ENCODE data around the gene AOAH.

Gene AOAH

GRCh38 chr7:36601601-36602000 lies 122.7 kb downstream of the AOAH start:
- DNase-seq (ENCODE audit: low spot score), result no peak

- DNase-seq (ENCODE audit: low spot score), result no peak
Measured at GRCh38 chr7:36600869-36601530, 123.3 kb downstream of the AOAH start.

- DNase-seq (ENCODE audit: low spot score), result no peak
Measured at GRCh38 chr7:36600314-36600682, 124.0 kb downstream of the AOAH start.

- DNase-seq (ENCODE audit: low spot score), result no peak
Measured at GRCh38 chr7:36599645-36600313, 124.5 kb downstream of the AOAH start.

- DNase-seq (ENCODE audit: low spot score), result no peak
Measured at GRCh38 chr7:36598054-36598674, 126.1 kb downstream of the AOAH start.

GRCh38 chr7:36597090-36597773 lies 127.1 kb downstream of the AOAH start:
- no peak for DNase-seq (ENCODE audit: low spot score)

GRCh38 chr7:36594445-36594844 lies 129.8 kb downstream of the AOAH start:
- no peak for DNase-seq (ENCODE audit: low spot score)

GRCh38 chr7:36591636-36592035 lies 132.7 kb downstream of the AOAH start:
- DNase-seq (ENCODE audit: low spot score), result no peak

GRCh38 chr7:36589391-36589790 lies 134.9 kb downstream of the AOAH start:
- no peak for DNase-seq (ENCODE audit: low spot score)

- DNase-seq (ENCODE audit: low spot score), result no peak
Measured at GRCh38 chr7:36583318-36583717, 141.0 kb downstream of the AOAH start.

- no peak for DNase-seq (ENCODE audit: low spot score)
Measured at GRCh38 chr7:36575832-36576231, 148.5 kb downstream of the AOAH start.

- DNase-seq (ENCODE audit: low spot score), result no peak
Measured at GRCh38 chr7:36573066-36573465, 151.2 kb downstream of the AOAH start.

- no peak for DNase-seq (ENCODE audit: low spot score)
Measured at GRCh38 chr7:36571190-36571560, 153.1 kb downstream of the AOAH start.

GRCh38 chr7:36570528-36571189 lies 153.6 kb downstream of the AOAH start:
- no peak for DNase-seq (ENCODE audit: low spot score)

- no peak for DNase-seq (ENCODE audit: low spot score)
Measured at GRCh38 chr7:36568452-36568849, 155.8 kb downstream of the AOAH start.

- DNase-seq (ENCODE audit: low spot score), result no peak
Measured at GRCh38 chr7:36567699-36568451, 156.4 kb downstream of the AOAH start.

- DNase-seq (ENCODE audit: low spot score), result no peak
Measured at GRCh38 chr7:36565792-36566356, 158.4 kb downstream of the AOAH start.

- DNase-seq (ENCODE audit: low spot score), result no peak
Measured at GRCh38 chr7:36564489-36564888, 159.8 kb downstream of the AOAH start.

- DNase-seq (ENCODE audit: low spot score), result no peak
Measured at GRCh38 chr7:36563706-36564327, 160.5 kb downstream of the AOAH start.

- no peak for DNase-seq (ENCODE audit: low spot score)
Measured at GRCh38 chr7:36562121-36562520, 162.2 kb downstream of the AOAH start.

- no peak for DNase-seq (ENCODE audit: low spot score)
Measured at GRCh38 chr7:36549029-36549428, 175.3 kb downstream of the AOAH start.

Measured in germinal center (tissue), 1 donor.